Epidermal melanocyte (primary cell): Measurements from ENCODE around the gene ZBTB17.
A peak's percentile ranks its signal among the peaks of the same experiment; 100 is the strongest.

Experiments
- DNase-seq: peaks from one replicate; pipeline ENCODE4 v3.0.0; 2011; ENCODE audit warnings: low spot score; ENCODE audit not compliant: insufficient read length

ZBTB17 gene

GRCh38 chr1:15960808-15961207 lies 15.1 kb downstream of the ZBTB17 start:
- DNase-seq = no peak

DNA sequence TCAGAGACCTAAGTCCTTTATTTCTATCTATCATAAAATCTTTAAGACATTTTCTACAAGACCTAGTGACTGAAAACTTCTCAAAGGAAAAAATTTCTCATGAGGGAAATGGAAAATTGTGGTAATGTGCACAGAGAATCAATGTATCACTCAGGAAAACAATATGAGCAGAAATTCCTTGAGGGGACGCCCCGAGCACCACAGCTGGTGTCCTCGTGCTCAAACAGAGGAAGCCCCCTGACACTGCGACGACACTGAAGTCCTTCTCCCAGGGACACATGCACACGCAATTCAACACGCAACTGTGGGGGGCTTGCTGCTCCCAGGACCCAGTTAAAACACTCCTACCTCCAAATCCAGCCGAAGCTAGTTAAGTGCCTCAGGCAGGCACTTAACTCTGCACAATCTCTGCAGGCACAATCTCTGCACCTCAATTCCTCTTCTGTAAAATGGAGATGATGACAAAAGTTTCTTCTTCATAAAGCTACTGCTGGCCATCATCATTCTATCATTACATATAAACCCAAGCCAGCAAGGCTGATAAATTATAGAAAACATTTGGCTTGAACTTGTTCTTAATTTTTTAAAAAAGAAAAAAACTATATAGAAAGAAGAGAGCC lies 16.0 kb downstream of the ZBTB17 start:
- DNase-seq = peak; percentile 3

- no peak for DNase-seq
Measured at GRCh38 chr1:15959424-15959823, 16.5 kb downstream of the ZBTB17 start.

DNA sequence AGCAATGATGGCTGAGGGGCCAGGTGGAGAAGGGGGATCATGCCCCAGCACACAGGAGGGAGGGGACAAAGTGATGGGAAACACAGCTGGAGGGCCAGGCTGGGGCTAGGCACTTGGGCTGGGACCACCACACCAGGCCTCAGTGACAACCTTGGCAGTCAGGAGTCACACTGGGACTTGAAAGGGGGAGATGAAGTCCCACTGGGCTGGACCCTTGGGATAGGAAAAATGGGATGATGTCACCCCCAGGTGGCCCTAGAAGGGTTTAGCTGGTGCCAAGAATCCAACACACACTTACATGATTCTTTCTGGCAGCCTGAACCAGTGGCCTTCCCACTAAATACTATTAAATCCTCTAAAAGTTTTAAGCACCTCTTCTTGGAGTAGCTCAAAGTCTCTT lies 17.1 kb downstream of the ZBTB17 start:
- peak; percentile 4 for DNase-seq

- peak; percentile 3 for DNase-seq
Measured at GRCh38 chr1:15958111-15958510, 17.8 kb downstream of the ZBTB17 start.

DNA sequence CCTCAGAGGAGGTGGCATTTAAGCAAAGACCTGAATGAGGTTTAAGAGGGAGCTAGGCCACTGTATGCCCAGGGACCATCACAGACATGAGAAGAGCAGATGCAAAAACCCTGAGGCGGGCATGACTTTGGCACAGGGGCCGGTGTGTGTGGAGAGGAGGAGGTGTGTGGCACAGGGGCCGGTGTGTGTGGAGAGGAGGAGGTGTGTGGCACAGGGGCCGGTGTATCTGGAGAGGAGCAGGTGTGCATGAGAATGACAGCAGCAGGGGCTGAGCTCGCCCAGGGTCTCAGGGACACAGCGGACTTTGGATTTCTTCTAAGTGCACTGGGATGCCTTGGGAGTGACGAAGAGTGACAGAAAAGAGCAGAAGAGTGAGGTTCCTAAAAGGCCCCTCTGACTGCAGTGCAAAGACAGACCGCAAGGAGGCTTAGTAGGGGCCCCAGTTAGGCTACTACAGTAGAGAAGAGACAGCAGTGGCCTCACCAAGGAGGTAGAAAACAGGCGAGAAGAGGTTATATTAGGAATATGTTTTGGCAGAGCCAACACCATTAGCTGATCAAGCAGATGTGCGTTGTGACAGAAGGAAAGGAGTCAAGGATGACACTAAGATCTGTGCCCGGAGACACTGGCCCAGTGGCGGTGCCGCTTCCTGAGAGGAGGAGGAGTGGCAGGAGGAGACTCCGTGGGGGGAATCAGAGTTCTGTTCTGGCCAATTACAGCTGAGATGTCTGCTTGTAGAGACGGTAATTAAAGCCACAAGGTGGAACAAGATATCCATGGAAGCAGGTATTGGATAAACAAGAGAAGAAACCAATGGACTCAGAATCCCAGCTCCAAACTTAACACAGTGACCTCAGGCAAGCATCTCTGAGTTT lies 18.4 kb downstream of the ZBTB17 start:
- DNase-seq = peak; percentile 9

DNA sequence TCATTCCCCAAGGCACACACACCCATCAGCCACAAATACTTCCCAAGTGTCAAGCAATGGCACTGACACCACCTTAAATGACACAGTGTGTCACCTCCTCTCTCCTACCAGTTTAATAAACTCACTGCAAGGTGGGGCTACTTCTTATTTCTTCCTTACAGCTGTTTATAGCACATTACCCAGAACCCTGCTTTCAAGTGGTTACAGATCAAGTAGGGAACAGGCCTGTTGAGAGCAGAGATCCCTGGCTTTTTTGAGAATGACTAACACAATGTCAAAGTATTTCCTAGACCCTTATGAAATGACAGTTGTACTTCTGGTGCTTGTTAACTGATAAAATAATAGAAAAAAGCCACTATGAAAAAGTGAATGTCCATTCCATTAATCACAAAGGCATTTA lies 19.8 kb downstream of the ZBTB17 start:
- no peak for DNase-seq

DNA sequence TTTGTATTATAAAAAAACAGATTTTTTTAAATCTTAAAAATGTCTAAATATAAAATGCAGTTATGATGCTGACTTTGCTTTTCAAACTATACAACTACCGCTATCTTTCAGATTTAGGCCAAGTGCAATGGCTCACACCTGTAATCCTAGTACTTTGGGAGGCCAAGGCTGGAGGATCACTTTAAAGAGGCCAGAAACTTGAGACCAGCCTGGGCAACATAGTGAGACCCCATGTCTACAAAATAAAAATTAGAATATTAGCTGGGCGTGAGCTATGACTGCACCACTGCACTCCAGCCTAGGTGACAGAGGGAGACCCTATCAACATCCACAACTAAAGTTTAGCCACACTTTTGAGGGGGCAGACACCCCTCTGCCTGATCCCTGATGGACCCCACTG lies 20.3 kb downstream of the ZBTB17 start:
- DNase-seq = no peak

DNA sequence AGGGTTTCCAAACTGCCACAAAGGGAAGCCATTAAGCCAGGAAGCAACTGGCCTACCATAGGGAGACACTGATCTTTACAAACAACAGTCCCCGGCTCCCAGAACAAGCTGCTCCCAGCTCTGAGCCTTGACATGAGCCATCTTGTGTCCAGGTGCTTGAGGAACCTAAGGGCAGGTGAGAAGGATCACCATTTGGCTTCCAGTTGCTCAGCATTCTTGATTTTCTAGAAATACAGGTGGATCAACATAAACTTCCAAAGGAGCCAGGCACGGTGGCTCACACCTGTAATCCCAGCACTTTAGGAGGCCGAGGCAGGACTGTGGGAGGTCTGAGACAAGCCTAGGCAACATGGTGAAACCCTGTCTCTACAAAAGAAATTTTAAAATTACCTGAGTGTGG lies 21.6 kb downstream of the ZBTB17 start:
- DNase-seq = no peak

GRCh38 chr1:15953791-15954241 lies 22.1 kb downstream of the ZBTB17 start:
- DNase-seq = no peak

DNA sequence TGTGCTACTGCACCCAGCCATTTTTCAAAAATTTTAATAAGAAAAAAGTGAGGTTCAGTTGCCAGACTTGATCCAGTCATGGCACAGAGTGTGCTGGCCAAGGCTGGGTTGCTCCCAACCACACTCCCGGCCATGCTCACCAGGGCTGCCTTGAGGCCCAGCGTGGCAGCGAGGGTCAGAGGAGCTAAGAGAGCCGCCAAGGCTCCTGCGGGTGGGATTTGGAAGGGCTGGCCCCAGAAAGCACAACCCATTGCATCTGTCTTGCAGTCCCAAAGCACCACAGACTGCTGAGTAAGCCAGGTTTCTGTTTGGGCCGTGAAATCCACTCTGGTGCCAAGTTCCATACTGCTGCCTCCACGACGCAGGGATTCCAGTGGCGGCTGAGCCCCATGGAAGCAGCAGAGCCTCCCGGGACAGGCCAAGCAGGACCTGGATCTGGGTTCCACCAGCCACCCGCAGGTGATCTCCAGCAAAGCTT lies 22.6 kb downstream of the ZBTB17 start:
- no peak for DNase-seq

- DNase-seq = no peak
Measured at GRCh38 chr1:15952317-15953258, 23.3 kb downstream of the ZBTB17 start.

DNA sequence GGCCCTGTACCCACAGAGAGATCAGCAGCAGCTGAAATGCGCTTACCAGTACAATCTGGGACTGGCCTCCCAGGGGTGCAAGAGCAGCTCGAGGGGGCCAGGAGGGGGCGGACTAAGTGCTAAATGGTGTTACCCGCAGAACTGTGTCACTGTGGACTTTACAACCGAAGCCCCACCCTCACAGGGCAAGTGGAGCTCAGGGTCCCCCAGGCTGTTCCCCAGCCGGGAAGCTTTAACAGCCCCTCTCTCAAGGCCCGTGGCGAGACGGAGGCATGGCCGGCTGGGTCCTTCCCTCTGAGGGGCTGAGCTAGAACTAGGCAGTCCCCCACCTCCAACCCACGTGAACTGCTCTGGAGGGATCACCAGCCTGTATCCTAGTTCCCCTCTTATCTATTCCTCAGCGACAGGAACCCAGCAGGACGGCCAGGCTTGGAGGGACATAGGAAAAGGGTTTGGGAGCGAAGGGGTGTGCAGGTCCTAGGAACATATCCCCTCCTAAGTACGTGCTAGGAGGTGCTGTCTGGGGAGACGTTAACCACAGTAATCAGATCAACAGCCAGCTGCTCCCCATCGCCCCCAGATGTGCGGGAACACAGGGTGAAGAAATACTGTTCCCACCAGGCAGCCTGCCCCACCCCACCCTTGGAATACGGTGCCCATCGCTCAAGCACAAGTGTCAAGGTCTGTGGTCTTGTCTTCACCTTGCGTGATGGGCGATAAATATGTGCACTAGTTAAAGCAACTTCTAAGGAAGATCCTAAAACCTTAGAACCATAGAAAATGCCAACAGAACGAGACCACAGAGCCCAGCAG lies 24.4 kb downstream of the ZBTB17 start:
- DNase-seq = no peak

DNA sequence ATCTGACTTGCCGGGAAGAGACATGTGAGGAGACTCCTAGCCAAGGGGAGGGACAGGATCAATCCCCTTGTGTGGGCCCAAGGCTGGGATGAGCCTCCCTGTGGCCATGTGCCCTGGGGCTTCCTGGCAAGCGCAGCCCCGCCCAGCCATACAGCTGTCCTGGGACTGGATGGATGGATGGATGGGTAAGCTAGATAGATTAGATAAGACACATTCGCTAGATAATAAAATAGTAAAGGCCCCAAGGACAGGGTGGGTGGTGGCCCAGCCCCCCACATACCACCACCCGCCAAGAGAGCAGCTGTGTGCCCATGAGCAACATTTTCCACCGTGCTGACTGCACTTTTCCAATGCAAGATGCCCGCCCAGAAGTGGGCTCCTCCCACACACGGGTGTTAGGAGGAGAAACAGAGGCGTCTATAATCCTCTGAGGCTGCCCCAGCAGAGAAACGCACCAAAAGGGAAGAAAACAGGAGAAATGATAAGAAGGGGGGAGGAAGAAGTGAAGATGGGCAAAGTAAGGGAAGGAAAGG lies 25.1 kb downstream of the ZBTB17 start:
- no peak for DNase-seq

DNA sequence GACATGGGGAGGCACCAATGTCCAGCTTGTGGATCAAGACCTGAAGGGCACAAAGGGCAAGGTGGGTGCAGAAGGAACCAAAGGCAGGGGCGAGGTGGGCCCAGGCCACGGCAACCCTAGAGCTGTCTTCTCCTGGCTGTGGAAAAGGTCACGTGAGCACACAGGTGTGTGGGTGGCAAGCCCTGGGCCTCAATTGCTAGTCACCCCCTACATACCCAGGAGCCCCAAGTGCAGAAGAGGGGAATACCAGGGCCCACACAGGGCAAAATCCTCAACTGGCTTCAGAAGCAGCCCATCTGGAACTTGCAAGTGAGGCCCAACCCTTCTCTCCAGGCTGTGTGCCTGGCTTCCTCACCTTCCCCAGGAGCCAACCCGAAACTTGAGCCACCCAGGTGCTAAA lies 25.6 kb downstream of the ZBTB17 start:
- DNase-seq = no peak

DNA sequence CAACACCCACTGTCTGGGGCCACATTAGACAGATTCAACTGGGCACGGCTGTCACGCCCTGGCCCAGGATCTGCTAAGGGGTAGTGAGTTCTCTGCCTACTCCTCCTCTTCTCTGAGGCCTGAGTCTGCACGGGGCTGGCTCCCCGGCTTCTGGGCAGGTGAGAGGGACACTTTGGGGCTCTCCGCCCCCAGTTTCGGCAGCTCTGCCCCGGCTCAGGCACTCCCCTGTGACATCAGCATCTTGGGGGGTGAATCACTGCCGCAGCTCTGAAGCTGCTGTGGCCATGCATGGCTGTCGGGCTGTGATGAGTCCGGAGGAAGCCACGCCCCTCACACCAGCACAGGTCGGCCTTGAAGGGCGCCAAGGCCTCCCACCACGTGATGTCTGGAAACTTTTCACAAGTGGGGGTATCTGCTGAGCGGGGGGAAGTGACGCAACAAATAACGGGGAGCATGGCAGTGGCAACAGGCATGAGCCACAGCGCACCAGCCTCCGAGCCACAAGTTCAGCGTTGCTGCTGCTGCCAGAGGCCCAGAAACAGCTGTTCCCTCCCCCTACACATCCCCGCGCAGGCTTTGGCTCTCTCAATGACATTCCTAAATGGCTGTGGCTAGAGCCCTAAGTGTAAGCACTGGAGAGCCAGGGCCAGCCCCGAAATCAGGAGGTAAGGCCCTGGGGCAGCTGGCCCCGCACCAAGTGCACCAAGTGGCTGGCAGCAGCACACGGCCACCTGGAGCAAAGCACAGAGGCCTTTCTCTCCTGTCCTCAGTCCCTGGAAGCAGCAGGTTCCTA lies 26.3 kb downstream of the ZBTB17 start:
- peak; percentile 88 for DNase-seq

GRCh38 chr1:15948595-15949452 lies 27.1 kb downstream of the ZBTB17 start:
- peak; percentile 91 for DNase-seq

GRCh38 chr1:15948091-15948591 lies 27.8 kb downstream of the ZBTB17 start:
- DNase-seq = no peak
